Inferior parietal cortex (tissue), 1 donor: ENCODE results near the gene SYK.

Experiments used
- DNase-seq: peaks from one replicate; pipeline ENCODE4 v3.0.0-alpha.2; 2016; ENCODE audit errors: extremely low spot score

Gene SYK

GRCh38 chr9:90851444-90851843 is 49.8 kb downstream of the SYK start:
- DNase-seq = no peak

GRCh38 chr9:90853945-90854344 is 52.3 kb downstream of the SYK start:
- DNase-seq = no peak

DNA sequence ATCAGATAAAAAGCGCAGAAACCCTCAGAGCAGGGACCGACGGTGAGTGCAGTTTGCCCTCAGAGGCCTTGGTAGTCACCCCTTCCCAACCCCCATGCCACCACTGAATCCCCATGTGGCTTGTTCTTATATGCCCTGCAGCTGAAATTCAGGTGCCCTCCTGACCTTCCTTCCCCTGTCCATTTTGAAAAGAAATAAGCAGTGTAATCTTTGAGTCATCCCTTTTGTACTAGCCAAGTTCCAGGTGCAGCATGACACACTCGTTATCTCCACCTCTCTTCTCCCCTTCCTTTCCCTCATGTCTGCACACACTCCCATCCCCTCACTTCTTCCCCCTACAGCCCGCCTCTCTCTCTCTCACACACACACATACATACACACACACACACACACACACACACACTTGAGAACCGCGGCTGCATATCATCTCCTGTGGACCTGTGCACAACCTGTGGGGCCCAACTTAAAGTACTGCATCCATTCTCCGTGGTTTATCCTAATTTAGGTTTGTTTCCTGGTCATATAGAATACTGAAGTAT is 53.1 kb downstream of the SYK start:
- DNase-seq = no peak

DNA sequence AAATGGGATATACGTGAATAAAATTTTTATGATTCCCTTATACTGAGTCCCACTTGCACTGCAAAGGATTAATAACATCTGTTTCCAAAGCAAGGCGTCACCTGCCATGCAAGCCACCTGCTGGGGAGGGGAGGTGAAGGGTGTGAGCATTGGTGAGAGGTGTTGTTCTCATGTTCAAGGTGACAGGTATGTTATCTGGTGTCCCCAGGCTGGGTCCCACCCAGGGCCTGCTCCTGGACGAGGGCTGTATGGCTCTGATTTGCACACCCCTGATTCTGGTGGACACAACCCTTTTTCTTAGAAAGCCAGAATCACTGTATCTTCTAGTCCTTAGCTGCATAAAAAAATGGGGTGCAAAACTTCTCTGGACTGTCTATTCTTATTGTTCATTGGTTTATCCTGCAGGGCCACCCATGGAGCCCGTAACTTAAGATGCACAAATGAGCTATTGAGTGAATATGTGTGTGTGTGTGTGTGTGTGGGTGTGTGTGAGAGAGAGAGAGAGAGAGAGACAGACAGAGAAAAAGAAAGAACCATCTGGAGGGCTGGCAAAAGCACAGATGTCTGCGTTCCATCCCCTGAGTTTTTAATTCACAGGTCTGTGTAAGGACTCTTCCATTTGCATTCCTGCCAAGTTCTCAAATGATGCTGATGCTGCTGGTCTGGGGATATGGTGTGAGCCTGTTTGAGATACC is 53.7 kb downstream of the SYK start:
- DNase-seq = peak; percentile 11

DNA sequence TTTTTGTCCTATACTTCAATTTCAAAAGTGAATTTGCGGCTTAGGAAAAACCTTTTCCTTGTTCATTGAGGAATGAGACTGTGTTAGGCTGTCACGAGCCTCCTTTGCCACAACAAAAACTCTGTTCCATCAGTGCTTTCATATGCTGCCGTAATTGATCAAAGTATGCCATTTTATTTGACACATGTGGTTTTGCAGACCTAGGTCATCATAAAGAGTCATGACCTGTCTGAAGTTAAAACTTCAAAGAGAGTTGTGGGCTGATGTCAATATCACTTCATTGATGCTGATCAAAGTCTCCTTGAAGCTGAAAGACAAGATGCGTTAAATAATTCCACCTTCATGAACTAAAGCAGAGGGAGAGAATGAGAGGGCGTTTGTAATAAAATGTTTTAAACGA is 55.5 kb downstream of the SYK start:
- no peak for DNase-seq

DNA sequence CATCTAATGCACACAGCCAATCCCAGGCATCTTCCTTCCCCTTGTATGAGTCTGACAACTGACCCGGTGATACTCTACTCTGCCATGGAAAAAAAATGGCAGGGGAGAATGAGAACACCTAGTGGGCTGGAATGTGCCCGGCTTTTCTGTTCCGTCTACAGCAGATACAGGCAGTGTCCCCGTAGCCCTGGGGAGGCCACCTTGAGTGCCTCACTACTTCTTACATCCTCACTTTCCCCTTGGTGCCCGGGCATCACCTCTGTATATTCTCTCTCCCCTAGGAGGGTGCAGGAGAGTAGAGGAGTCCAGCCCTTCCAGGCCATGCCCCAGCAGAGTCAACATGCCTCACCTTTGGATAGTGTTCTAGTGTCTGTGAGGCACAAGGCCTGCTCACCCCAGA is 56.2 kb downstream of the SYK start:
- no peak for DNase-seq

DNA sequence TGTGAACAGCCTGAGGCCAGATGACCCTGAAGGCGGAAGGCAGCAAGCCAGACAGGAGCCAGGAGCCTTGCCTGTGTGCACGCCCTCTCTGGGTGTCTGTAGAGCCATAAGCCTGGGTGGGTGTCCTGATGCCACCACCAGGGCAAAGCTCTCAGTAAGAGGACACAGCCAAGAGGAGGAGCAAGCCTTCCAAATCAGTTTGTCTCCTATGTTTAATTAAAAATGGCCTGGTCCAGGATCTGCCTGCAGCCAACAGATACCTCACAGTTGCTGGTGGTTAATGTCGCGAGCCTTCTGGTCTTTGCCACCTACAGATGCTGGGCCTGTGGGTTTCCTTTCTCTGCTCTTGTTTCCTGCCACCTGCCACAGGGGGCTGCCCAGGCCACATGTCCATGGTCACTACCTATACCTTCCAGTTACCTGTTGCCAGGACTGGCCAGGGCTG is 56.9 kb downstream of the SYK start:
- no peak for DNase-seq

DNA sequence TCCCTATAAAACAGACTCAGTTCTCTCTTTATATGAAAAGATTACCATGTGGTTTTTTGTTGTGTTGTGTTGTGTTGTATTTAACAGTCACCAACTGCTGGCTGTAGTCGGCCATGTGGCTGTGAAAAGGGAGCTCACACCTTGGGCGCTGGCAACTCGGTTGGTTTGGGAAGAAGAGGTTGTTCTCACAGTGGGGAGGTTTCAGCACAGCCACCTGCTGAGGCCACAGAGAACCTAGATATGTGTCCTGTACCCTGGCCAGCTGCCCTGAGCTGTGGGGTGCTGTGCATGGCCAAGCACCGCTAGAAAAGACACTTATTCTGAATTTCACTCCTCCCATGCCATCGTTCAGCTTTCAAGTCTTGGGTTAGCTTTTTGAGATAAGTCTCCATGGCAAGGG is 58.8 kb downstream of the SYK start:
- no peak for DNase-seq

GRCh38 chr9:90860826-90861225 is 59.2 kb downstream of the SYK start:
- no peak for DNase-seq

GRCh38 chr9:90861380-90861779 is 59.8 kb downstream of the SYK start:
- DNase-seq = no peak

DNA sequence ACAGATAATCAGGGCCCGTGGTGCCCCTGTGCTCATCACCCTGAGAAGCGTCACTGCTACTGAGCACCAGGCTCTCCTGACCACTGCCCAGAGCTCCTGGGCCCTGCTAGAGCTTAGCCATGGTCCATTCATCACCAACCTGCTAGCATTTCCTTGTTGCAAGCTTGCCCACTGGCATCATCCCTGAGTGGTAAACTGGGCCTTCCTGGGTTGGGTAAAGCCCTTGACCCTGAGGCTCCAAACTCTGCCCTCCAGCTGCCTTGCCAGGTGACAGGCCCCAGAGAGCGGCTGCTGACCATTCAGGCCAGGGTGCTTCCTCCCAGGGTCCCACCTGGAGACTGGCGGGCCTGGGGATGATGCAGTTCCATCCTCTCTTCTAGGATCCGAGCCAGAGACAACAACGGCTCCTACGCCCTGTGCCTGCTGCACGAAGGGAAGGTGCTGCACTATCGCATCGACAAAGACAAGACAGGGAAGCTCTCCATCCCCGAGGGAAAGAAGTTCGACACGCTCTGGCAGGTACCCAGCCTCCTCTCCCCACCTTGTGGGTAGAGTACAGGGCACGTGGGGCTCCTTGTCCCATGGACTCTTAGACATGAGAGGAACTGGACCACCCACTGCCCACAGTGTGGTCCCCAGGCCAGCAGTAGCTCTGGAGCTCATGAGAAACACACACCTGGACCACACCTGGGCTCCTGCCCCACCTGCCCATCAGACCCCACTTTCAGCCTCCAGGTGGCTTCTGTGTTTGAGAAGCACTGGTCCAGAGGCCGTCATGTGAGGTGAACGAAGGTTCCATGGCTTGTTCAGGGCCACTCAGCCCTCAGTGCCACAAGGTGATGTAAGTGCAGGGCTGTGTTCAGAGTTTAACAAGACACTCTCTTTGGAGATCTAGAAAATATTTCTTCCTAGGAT is 60.5 kb downstream of the SYK start:
- DNase-seq = no peak

GRCh38 chr9:90864779-90865178 is 63.2 kb downstream of the SYK start:
- no peak for DNase-seq

DNA sequence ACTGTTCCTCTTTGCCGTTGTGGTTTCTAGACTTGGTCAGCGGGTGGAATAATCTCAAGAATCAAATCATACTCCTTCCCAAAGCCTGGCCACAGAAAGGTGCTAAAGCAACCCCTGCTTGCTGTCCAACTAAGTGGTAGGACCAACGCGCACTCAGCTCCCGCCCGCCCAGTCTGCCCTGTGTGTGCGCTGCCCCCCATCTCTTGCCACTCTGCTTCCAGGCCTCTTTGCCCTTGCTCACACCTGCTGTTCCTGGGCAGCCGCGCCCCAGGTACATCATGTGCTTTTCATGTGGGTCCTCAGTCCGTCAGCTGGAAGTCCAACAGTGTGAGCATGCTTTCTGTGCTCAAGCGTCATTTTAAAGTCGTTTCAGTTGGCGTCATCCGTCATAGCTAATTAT is 65.5 kb downstream of the SYK start:
- DNase-seq = no peak

- DNase-seq = no peak
Observed at GRCh38 chr9:90868555-90868954, 66.9 kb downstream of the SYK start.

DNA sequence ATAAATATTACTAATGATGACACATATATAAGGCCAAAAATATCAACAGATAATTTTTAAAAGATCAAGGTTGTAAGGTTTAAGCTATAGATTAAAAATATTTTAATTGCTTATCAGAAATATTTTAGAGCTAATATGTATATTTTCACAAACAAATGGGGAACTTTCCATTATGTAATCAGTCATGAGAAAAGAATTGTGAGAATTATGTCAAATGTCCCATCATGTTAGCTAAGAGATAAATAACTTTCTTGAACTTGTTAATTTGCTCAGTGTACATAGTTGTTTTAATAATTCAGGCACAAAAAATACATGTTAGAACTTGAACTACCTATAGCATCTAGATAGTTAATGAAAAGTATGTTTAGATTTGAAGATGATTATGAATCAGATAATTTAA is 67.7 kb downstream of the SYK start:
- no peak for DNase-seq

DNA sequence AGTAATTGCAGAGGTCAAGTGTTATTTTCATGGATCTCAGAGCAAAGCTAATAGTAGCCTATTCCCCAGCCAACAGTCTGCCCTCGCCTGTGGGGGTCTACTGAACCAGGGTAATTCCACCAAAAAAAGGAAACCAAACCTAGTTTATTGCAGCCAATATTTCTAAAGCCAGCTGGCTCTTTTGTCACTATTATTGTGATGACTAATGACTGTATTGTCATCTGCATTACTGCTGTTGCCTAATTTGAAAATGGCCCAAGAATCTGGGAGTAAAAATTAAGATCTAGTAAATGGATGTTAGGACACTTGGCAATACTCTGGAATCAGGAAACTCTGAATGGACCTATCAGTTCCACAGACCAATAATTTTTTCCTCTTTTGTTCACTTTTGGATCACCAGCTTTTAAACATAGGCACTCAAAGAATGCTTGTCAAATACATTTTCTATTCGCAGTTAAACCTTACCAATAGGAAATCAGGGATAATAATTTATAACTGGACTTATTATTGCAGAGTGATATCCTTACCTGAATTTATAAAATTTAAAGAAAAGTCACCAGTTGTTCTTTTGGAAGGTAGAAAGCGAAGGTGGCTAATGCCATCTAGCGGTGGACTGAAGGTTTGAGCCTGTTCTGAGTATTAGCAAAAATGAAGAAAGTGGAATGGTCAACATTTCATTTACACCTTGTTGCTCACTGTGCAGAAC is 69.2 kb downstream of the SYK start:
- DNase-seq = peak; percentile 68

DNA sequence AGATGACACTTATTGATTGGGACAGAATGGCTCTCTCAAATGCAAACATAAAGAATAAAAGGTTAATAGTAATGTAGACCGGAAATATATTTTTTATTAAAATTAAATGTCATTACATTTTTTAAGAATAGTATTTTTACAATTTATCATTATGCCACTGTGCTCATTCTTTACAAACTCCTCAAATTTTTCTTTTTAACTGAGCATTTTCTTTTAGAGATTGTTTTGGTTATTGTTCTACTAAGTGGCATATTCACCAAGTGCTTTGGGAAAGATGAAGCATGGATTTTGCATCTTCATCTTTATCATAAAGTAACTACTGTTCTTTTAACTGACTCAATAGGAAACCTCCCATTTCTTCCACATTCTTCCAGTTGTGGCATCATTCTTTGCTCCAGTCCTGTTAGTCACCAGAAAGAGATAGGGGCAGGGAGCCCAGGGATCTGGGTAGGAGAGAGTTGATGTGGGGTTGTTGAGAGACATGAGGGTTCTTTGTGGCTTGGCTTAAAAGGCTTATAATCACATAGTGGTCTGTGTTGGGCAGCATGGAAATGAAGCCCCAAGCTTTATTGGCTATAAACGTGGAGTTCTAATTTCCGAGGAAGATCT is 69.8 kb downstream of the SYK start:
- DNase-seq = no peak

GRCh38 chr9:90872835-90873294 is 71.2 kb downstream of the SYK start:
- no peak for DNase-seq

- no peak for DNase-seq
Observed at GRCh38 chr9:90873422-90873821, 71.8 kb downstream of the SYK start.

- DNase-seq = no peak
Observed at GRCh38 chr9:90874194-90874593, 72.6 kb downstream of the SYK start.

DNA sequence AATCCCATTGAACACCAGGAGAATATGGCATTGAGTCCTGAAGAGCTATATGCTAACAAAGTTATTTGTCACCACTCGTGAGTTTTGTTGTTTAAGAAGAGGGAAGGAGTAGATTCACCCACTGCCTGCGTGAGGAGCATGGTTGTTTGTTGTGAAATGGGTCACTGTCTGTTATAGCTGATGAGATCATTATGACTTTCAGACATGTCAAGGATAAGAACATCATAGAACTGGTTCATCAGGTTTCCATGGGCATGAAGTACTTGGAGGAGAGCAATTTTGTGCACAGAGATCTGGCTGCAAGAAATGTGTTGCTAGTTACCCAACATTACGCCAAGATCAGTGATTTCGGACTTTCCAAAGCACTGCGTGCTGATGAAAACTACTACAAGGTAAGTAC is 76.9 kb downstream of the SYK start:
- DNase-seq = no peak

DNA sequence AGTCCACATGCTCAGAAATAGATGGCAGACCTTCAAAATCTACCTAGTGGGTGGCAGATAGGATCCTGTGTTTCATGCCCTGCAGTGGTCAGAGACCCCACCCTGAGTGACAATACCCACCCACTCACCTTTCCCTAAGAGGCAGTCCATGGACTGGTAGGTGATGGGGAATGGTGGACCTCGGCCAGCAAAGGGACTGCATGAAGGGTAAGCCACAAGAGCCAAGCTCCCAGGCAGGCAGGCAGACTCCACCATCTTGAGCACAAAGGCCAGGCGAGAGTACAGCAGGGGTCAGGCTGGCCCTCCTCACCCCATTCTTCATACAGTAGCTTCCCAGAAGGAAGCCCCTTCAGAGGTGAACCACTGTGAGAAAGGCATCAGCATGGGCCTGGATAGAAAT is 78.4 kb downstream of the SYK start:
- DNase-seq = no peak
